Fibroblast of mammary gland (primary cell): ENCODE measurements around the gene RND1.

Source experiments
- DNase-seq: peaks from one replicate; pipeline ENCODE4 v3.0.0-alpha.2; 2010; ENCODE audit warnings: low read depth
- H3K4me3 ChIP-seq: 2 replicates; pipeline ENCODE4 v1.5.1; 2011; ENCODE audit warnings: low read depth, mild to moderate bottlenecking, low read length, moderate library complexity; ENCODE audit not compliant: control insufficient read depth
- CTCF ChIP-seq: conservative IDR thresholded peaks from 2 replicates; pipeline ENCODE4 v1.5.1; 2011; ENCODE audit warnings: low read depth, low read length, inconsistent platforms; ENCODE audit not compliant: control insufficient read depth, insufficient read depth

The RND1 gene

GRCh38 chr12:48815126-48816110, 50.3 kb downstream of the RND1 start:
- DNase-seq, result peak; percentile 78
- TF ChIP-seq CTCF, result no peak
- H3K4me3 ChIP-seq, result peak overlapping the region; percentile 90

- H3K4me3 ChIP-seq, result peak overlapping the region; percentile 90
- DNase-seq, result peak; percentile 75
- TF ChIP-seq CTCF, result peak; percentile 66
Measured at GRCh38 chr12:48814262-48815125, 51.2 kb downstream of the RND1 start.

DNA sequence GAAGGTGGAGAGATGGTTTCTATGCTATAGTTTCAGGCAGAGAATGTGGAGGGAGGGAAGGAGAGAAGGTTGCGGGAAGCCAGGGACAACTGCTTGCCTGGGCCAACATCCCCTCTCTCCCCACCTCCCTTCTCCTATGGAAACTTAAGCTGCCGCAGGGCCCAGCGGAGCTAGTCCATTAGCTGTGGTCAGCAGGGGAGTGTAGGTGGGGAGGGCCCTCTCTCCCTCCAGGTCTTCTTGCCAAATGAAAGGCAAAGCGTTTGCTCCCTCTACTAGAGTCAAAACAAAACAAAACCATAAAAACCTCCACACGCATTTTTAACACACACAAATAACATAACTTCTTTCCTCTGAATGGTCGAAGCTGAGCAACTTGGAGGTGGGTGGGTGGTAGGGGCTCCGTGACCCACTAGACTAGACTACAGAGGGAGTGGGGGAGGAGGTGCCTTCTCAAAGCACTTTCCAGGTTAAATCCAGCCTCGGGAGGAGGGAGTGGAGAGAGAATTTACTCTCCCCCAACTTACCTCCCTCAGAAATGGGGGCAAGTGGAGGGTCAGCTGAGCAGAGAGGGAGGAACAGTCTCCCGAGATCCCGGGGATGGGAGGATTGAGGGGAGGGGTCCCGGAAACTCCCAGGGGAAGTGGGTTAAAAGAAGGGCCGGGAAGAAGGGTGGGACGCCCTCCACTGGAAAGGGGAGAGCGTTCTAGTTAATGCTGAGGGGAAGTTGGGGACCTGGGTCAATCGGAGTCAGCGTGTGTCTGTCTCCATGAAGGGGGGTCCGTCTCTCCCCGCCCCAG, 52.0 kb downstream of the RND1 start:
- peak; percentile 36 for DNase-seq
- peak overlapping the region; percentile 90 for H3K4me3 ChIP-seq
- peak; percentile 9 for TF ChIP-seq CTCF

- no peak overlapping the region for H3K4me3 ChIP-seq
- DNase-seq, result peak; percentile 20
- TF ChIP-seq CTCF, result no peak
Measured at GRCh38 chr12:48812389-48812788, 53.3 kb downstream of the RND1 start.

DNA sequence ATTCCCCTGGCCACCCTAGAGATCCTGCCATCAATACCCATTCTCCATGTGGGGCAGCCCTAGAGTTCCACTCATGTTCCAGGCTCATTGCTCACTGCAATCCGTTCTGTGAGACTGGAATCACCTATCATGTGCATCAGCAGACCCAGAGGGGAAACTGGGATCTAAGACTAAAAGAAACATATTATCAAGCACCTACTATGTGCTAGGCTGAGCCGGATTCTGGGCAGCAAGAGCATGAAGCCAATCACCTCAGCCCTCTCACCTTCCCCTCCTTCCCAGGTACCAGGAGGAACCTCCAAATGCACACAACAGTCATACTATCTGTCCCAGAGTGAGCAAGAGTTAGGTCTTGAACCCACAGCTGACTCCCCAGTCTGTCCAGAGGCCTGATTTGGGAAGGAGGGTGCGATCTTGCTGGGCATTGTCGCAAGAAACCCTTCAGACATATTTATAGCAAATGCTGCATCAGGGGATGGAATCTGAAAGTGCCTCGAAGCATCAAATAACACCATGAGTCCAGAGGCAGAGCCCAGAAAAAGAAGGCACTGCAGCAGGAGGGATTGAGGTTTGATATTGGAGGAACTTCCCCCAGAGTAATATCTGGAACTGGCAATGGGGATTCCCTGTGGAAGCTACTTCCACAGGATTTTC, 54.1 kb downstream of the RND1 start:
- DNase-seq, result peak; percentile 11
- no peak for TF ChIP-seq CTCF
- no peak overlapping the region for H3K4me3 ChIP-seq

DNA sequence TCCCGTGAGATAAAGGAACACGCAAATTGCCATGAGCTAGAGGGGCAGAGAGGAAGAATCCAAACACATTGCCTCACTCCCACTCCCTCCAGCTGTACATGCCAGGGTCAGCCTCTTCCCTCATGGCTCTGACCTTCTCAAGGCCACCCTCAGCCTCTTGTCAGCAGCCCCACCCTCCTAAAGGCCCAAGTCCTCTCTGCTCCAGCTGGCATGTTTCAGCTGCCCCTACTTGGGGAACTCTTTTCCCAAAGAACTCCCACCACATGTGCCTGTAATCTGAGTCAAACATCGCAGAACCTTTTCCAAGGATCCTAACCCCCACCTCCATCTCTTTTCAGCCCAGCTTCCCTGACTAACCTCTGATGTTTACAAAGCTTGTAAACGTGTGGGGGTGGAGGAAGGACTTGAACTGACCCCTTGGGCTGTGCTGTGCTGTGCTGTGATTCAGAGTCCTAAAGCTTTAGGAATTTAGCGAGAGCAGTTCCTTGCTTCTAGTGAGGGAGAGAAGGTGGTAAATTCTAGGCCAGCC, 54.7 kb downstream of the RND1 start:
- peak; percentile 93 for DNase-seq
- no peak overlapping the region for H3K4me3 ChIP-seq
- TF ChIP-seq CTCF, result no peak
